PC-3 (cell line): ENCODE results near the gene PGAP6.

Source experiments
- CTCF ChIP-seq: fragments of 300-600 bp; sonication (generic); conservative IDR thresholded peaks from 2 replicates; pipeline ENCODE4 v1.5.1; 2017; ENCODE audit warnings: antibody characterized with exemption, low read depth, mild to moderate bottlenecking, low read length
- EZH2 ChIP-seq: fragments of 300-600 bp; sonication (generic); IDR thresholded peaks from one replicate; pipeline ENCODE4 v1.6.1; 2017; ENCODE audit warnings: antibody characterized with exemption, mild to moderate bottlenecking, low read length; ENCODE audit not compliant: unreplicated experiment
- EZH2phosphoT487 ChIP-seq: fragments of 300-600 bp; sonication (generic); IDR thresholded peaks from 2 replicates; pipeline ENCODE4 v1.6.1; 2018; ENCODE audit warnings: mild to moderate bottlenecking, antibody characterized with exemption, low read length, borderline replicate concordance

- no peak for TF ChIP-seq CTCF
- no peak for TF ChIP-seq EZH2phosphoT487
- TF ChIP-seq EZH2: no peak
Measured at GRCh38 chr16:364595-365491, 16.9 kb downstream of the PGAP6 start.
